ENCODE data around the gene CXCR4.

CXCR4 gene

GRCh38 chr2:136129601-136130000, 11.7 kb upstream of the CXCR4 start:
- ATAC-seq: no peak
- TF ChIP-seq ZNF8 (CRISPR knock-in tag; IDR thresholded peaks at IDR 0.05) (no peak), TCF4 (CRISPR knock-in tag; IDR thresholded peaks at IDR 0.05; ENCODE audit: borderline replicate concordance) (no peak), TSHZ2 (CRISPR knock-in tag; IDR thresholded peaks at IDR 0.05) (no peak), OSR1 (CRISPR knock-in tag; IDR thresholded peaks at IDR 0.05) (no peak), RARB (CRISPR knock-in tag; IDR thresholded peaks at IDR 0.05) (no peak), CREB5 (CRISPR knock-in tag; IDR thresholded peaks at IDR 0.05; ENCODE audit: low read depth) (no peak)

- TF ChIP-seq CSDC2 (CRISPR knock-in tag; IDR thresholded peaks at IDR 0.05): no peak
- no peak for TF ChIP-seq PATZ1 (CRISPR knock-in tag; IDR thresholded peaks at IDR 0.05; ENCODE audit: borderline replicate concordance)
- no peak for TF ChIP-seq ESRRG (CRISPR knock-in tag; IDR thresholded peaks at IDR 0.05)
- TF ChIP-seq TSHZ2 (CRISPR knock-in tag; IDR thresholded peaks at IDR 0.05): no peak
- no peak for TF ChIP-seq TOX (CRISPR knock-in tag; IDR thresholded peaks at IDR 0.05; ENCODE audit: borderline replicate concordance)
- TF ChIP-seq POU6F1 (CRISPR knock-in tag; IDR thresholded peaks at IDR 0.05; ENCODE audit: borderline replicate concordance, low read depth): no peak
- TF ChIP-seq ZC3H10 (CRISPR knock-in tag; IDR thresholded peaks at IDR 0.05): no peak
- TF ChIP-seq ZNF8 (CRISPR knock-in tag; IDR thresholded peaks at IDR 0.05): no peak
- no peak for TF ChIP-seq CSRNP3 (CRISPR knock-in tag; IDR thresholded peaks at IDR 0.05)
- no peak for TF ChIP-seq ARNTL (CRISPR knock-in tag; IDR thresholded peaks at IDR 0.05; ENCODE audit: borderline replicate concordance, low read depth)
- TF ChIP-seq CREB5 (CRISPR knock-in tag; IDR thresholded peaks at IDR 0.05; ENCODE audit: low read depth): no peak
- TF ChIP-seq ZNF565 (CRISPR knock-in tag; conservative IDR thresholded peaks at IDR 0.05; ENCODE audit: low read depth): no peak
- TF ChIP-seq PPARA (CRISPR knock-in tag; IDR thresholded peaks at IDR 0.05; ENCODE audit: borderline replicate concordance): no peak
- TF ChIP-seq OSR1 (CRISPR knock-in tag; IDR thresholded peaks at IDR 0.05): no peak
- ATAC-seq: no peak
Observed at GRCh38 chr2:136128905-136129304, 11.0 kb upstream of the CXCR4 start.

Data from SK-N-SH treated with all-trans-retinoic acid at 6 μM for 48 hours (cell line).